Heart left ventricle (tissue), 16 donors: ENCODE results near the gene PCDHGA1. TPM values are rescaled to one million over a fixed set of nuclear protein-coding genes. Genes with fewer than 3 reads are reported as not detected.

ENCODE experiments used
- ATAC-seq, 4 donors: fragments of 200-7000 bp; cut with Tn5 transposase; one replicate each; pipeline ENCODE4 v1.9.1; 2020 to 2022; ENCODE audit warnings: moderate library complexity in 4 of 4, mild to moderate bottlenecking in 3 of 4, moderate number of reproducible peaks in 1 of 4
- DNase-seq, 5 donors: peaks; one replicate each; pipeline ENCODE4 v3.0.0-alpha.2; 2020
- H3K27ac ChIP-seq, 12 donors: fragments of 200-600 bp; sonication (generic) in 4 of 12; one replicate each; pipeline versions ENCODE4 v1.5.0 to v1.8.0; 2016 to 2022; ENCODE audit warnings: mild to moderate bottlenecking in 2 of 12
- H3K27me3 ChIP-seq, 9 donors: fragments of 200-600 bp; sonication (generic) in 2 of 9; one replicate each; pipeline versions ENCODE4 v1.5.1 to v1.8.0; 2016 to 2022; ENCODE audit warnings: mild to moderate bottlenecking in 3 of 9
- H3K36me3 ChIP-seq, 9 donors: fragments of 200-600 bp; sonication (generic) in 2 of 9; one replicate each; pipeline versions ENCODE4 v1.5.0 to v1.8.0; 2018 to 2022; ENCODE audit warnings: mild to moderate bottlenecking in 2 of 9
- H3K4me1 ChIP-seq, 12 donors: fragments of 200-600 bp; sonication (generic) in 4 of 12; one replicate each; pipeline versions ENCODE4 v1.5.0 to v1.8.0; 2016 to 2022; ENCODE audit warnings: mild to moderate bottlenecking in 3 of 12
- H3K4me3 ChIP-seq, 12 donors: fragments of 200-600 bp; sonication (generic) in 4 of 12; one replicate each; pipeline versions ENCODE4 v1.5.0 to v1.8.0; 2017 to 2022; ENCODE audit warnings: mild to moderate bottlenecking in 9 of 12, moderate library complexity in 4 of 12
- H3K9me3 ChIP-seq, 12 donors: fragments of 200-600 bp; sonication (generic) in 4 of 12; one replicate each; pipeline versions ENCODE4 v1.5.0 to v1.8.0; 2016 to 2022; ENCODE audit warnings: mild to moderate bottlenecking in 1 of 12
- CTCF ChIP-seq, 12 donors: fragments of 200-600 bp; sonication (generic) in 4 of 12; IDR thresholded peaks; one replicate each; pipeline versions ENCODE4 v1.5.0 to v1.8.0; 2018 to 2022; ENCODE audit warnings: antibody characterized with exemption in 12 of 12, mild to moderate bottlenecking in 5 of 12
- POLR2A ChIP-seq, 2 donors: fragments of 450-650 bp; IDR thresholded peaks; one replicate each; pipeline ENCODE4 v1.6.1; 2017; ENCODE audit warnings: antibody characterized with exemption in 2 of 2, mild to moderate bottlenecking in 2 of 2, moderate library complexity in 2 of 2
- WGBS, 4 donors: extraction: QIAGEN DNeasy Blood & Tissue Kit in 2 of 4; methylation state at CpG; one replicate each; pipeline versions ENCODE4 v1.1.5 to v1.1.7; 2013 to 2018; 5-methylcytosine and 5-hydroxymethylcytosine counted together
- intact Hi-C, 10 donors: fragments of 100-400 bp; cut with DNase I; formaldehyde crosslinking; loops; one replicate each; pipeline versions ENCODE4 v1.11.1 to v1.14.2; 2022
- polyA plus RNA-seq, 2 donors: library from polyadenylated mRNA; stranded (reverse); fragments of 200-250 nt; gene quantifications; one replicate each; pipeline ENCODE4 v1.2.3, GENCODE V29; 2013
- total RNA-seq, 9 donors: library from RNA; depleted of rRNA in 2 of 9; stranded (reverse); fragments of >200 nt in 2 of 9; fragmentation: NEBNext Ultra II Directional in 3 of 9; extraction: Animal tissue kit (Norgen Biotek cat#: 25700) in 3 of 9; gene quantifications; one replicate each; pipeline versions ENCODE4 v1.1.0 to v1.2.4, GENCODE V29; 2016 to 2023
- donor health status: ischemic (EF 13 %, LVEDD 7.1; RV severe dilation, severe dysfunction).
- donor health status: healthy with polysubstance abuse.
- donor health status: DM: no; HTN: yes; CAD: no.
- donor health status: DM: no; HTN: no; CAD: no.
- donor health status: ischemic (EF 25% LVEDD 6.9; RV normal size, moderate dysfunction).
- donor health status: ischemic (EF 25% LVEDD 5.7; RV mildly dilated, moderate dysfunction).
- donor health status: healthy.
- donor health status: DM: yes; HTN: yes; CAD: no.
- donor health status: ischemic (EF 35%, LVEDD 5.7; RV mildly dilated, moderate dysfunction).
- donor health status: nonischemic (EF 11% LVEDD 7.7; RV severe dilation, severe dysfunction).
- donor health status: DM: yes; HTN: yes; CAD: no.
- donor health status: PGD.
- donor health status: ischemic (EF 29% LVEDD 5.4; RV normal size, mild dysfunction).
- donor health status: nonischemic (EF 23%, LVEDD 6.1; RV moderate dilation, normal function).

Gene PCDHGA1
- total and polyA plus RNA-seq, 11 donors: 1.3 to 4.9 (median 3.1) TPM

- peak in 3 of 5 donors; percentile 53 to 66 (median 60) for DNase-seq
- TF ChIP-seq CTCF (IDR thresholded peaks at IDR 0.05) (no peak), POLR2A (IDR thresholded peaks at IDR 0.05) (no peak)
- Histone ChIP-seq H3K9me3 (no peaks in the 10 kb centered on the region), H3K27me3 (no peaks in the 10 kb centered on the region), H3K4me3 (peak overlapping the region; percentile 33 to 67 (median 60)), H3K36me3 (peaks cover 0 to 56% (median 37%) of the 10 kb centered on the region in 9 donors), H3K4me1 (peaks cover 14 to 85% (median 64%) of the 10 kb centered on the region in 12 donors), H3K27ac (peak overlapping the region; percentile 26 to 96 (median 88))
- intact Hi-C loops: loop anchor here in 6 of 10 donors (5.0 kb wide), 3 partner anchors 36 to 91 kb away; partner anchors contain the start of genes PCDHGC3 (in 5 of the 6) and PCDHGA11 (in 1 of the 6)
- ATAC-seq: peak; percentile 5 to 39 (median 10)
- 3 to 9% (median 6%) methylated on average over 29 to 43 of the region's 43 CpGs for WGBS, 4 donors
Measured at GRCh38 chr5:141512911-141513626, 182.8 kb downstream of the PCDHGA1 start.

GRCh38 chr5:141513627-141514329 lies 183.5 kb downstream of the PCDHGA1 start:
- peak overlapping the region; percentile 33 to 67 (median 60) for H3K4me3 ChIP-seq
- H3K27me3 ChIP-seq: no peaks in the 10 kb centered on the region
- H3K36me3 ChIP-seq: peaks cover 0 to 57% (median 39%) of the 10 kb centered on the region in 9 donors
- no peaks in the 10 kb centered on the region for H3K9me3 ChIP-seq
- peaks cover 14 to 82% (median 59%) of the 10 kb centered on the region in 12 donors for H3K4me1 ChIP-seq
- H3K27ac ChIP-seq: peak overlapping the region; percentile 26 to 96 (median 88)
- DNase-seq (peak; percentile 78 to 86 (median 85)), ATAC-seq (peak; percentile 33 to 73 (median 51))
- TF ChIP-seq POLR2A (IDR thresholded peaks at IDR 0.05) (no peak), CTCF (IDR thresholded peaks at IDR 0.05) (no peak)
- 7 to 15% (median 7%) methylated on average over 29 of the region's 29 CpGs for WGBS, 4 donors
- intact Hi-C loops: loop anchor here in 6 of 10 donors (5.0 kb wide), 3 partner anchors 36 to 91 kb away; partner anchors contain the start of genes PCDHGC3 (in 5 of the 6) and PCDHGA11 (in 1 of the 6)

DNA sequence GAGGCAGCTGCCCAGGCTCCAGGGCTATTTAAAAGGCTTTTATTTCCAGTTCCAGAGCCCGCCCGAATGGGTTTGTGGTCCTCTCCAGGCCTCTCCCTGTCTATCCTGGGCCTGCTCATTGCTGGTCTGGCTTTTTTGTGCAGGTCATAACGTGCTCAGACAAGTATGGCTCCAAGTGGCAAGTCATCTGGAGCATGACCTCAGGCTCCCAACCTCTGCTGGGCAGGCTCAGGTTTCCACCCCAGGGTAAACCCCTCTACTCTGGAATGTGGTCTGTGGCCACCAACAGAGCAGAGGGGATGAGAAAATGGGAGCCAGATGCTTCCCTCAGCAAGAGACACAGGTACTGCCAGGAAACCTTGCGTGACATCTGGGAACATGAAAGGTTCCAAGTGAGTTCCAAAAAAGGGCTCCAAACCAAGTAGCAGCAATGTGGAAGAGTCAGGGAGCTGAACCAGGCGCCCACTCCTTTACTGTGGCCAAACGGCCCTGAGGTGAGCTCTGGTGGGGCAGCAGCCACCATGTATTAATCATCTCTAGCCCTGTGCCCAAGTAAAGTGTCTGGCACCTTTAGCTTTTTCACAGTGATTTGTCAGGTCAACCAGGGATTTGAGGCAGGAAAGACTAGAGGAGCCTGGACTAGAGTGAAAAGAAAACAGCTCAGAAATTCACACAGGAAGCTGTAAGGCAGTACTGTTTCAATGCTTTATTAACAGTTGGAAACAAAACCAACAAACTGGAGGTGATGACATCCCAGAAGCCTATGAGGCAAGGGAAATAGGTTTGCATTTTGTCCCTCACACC lies 184.2 kb downstream of the PCDHGA1 start:
- Histone ChIP-seq H3K36me3 (peaks cover 0 to 64% (median 42%) of the 10 kb centered on the region in 9 donors), H3K4me1 (peaks cover 14 to 81% (median 54%) of the 10 kb centered on the region in 12 donors), H3K27ac (peak overlapping the region in 11 of 12 donors; percentile 79 to 96 (median 91)), H3K4me3 (peak overlapping the region in 9 of 12 donors; percentile 33 to 67 (median 64)), H3K9me3 (no peaks in the 10 kb centered on the region), H3K27me3 (no peaks in the 10 kb centered on the region)
- ATAC-seq (peak in 3 of 4 donors; percentile 5 to 7 (median 6)), DNase-seq (no peak)
- 42 to 56% (median 48%) methylated on average over 3 to 6 of the region's 6 CpGs for WGBS, 4 donors
- TF ChIP-seq CTCF (IDR thresholded peaks at IDR 0.05) (no peak), POLR2A (IDR thresholded peaks at IDR 0.05) (no peak)
- intact Hi-C loops: loop anchor here in 6 of 10 donors (5.0 kb wide), 3 partner anchors 37 to 92 kb away; partner anchors contain the start of genes PCDHGC3 (in 5 of the 6) and PCDHGA11 (in 1 of the 6)
